ENCODE data around the gene FUT7. TPM values are rescaled to one million over a fixed set of nuclear protein-coding genes. Genes with fewer than 3 reads are reported as not detected.

Gene FUT7
- total RNA-seq, 1 donor, result not detected

DNA sequence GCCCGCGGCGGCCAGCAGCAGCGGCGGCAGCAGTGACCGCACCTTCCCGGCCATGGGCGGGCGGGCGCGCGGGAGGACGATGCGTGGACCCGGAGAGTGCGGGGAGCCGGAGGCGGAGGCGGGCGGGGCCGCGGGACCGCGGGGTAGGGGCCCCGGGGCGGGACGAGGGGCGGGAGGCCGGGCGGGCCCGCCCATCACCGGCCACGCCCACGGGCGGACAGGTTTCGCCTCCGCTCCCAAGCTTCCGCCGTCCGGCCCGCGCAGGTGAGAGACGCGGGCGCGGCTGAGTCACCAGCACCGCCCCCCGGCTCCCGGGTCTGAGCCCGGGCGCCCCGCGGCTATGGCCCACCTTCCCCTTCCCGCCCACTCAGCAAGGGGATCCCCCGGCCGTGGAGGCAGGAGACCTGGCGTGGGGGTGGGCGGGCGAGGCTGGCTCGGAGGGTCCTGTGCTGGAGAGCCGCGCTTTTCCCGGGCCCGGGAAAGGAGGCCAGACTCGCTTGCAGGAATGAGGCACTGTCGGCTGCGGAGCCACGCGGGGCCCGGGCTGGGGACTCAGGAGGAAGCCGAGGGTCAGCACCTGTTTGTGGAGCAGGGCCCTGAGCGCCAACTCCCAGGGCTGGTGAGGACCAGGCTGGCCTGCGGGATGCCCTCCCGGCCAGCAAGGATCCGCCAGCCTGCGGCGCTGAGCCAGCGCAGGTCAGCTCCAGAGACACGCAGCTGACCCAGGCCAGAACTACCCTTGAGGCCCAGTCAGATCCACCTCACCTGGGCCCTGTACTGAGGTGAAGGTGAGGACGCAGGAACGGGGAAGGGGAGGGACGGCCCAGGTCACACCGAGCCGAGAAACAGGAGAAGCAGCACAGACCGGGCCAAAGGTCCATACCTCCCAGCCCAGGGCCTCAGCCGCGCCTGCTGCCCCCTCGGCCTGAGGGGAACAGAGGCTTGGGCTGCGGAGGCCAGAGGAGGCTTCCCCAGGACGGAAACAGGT lies 22.4 kb upstream of the FUT7 start, which contains the start of gene ENTPD2:
Gene ENTPD2 (minus strand): TSS at position 118 of the 988 bp plus-strand sequence. CDS start 64 bp downstream, at position 54.
- H3K4me3 ChIP-seq (ENCODE audit: low read depth, low read length), result no peak within 1 kb of the TSS
- TF ChIP-seq, protein P1, sequence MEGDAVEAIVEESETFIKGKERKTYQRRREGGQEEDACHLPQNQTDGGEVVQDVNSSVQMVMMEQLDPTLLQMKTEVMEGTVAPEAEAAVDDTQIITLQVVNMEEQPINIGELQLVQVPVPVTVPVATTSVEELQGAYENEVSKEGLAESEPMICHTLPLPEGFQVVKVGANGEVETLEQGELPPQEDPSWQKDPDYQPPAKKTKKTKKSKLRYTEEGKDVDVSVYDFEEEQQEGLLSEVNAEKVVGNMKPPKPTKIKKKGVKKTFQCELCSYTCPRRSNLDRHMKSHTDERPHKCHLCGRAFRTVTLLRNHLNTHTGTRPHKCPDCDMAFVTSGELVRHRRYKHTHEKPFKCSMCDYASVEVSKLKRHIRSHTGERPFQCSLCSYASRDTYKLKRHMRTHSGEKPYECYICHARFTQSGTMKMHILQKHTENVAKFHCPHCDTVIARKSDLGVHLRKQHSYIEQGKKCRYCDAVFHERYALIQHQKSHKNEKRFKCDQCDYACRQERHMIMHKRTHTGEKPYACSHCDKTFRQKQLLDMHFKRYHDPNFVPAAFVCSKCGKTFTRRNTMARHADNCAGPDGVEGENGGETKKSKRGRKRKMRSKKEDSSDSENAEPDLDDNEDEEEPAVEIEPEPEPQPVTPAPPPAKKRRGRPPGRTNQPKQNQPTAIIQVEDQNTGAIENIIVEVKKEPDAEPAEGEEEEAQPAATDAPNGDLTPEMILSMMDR (IDR thresholded peaks at IDR 0.05; ENCODE audit: insufficient read depth, low read length), result no peak

GRCh38 chr9:137052998-137053943 lies 21.4 kb upstream of the FUT7 start:
- H3K4me3 ChIP-seq (ENCODE audit: low read depth, low read length), result no peak overlapping the region
- TF ChIP-seq, protein P1 (IDR thresholded peaks at IDR 0.05; ENCODE audit: insufficient read depth, low read length), result no peak
- DNase-seq (ENCODE audit: low read depth), result no peak

More for the DNA sequence above, 22.4 kb upstream of the FUT7 start, which contains the start of gene ENTPD2:
- DNase-seq (ENCODE audit: low read depth), result no peak

- TF ChIP-seq, protein P1 (IDR thresholded peaks at IDR 0.05; ENCODE audit: insufficient read depth, low read length), result no peak
- no peak for DNase-seq (ENCODE audit: low read depth)
- H3K4me3 ChIP-seq (ENCODE audit: low read depth, low read length), result no peak overlapping the region
Measured at GRCh38 chr9:137052293-137052692, 20.4 kb upstream of the FUT7 start.

- TF ChIP-seq, protein P1 (IDR thresholded peaks at IDR 0.05; ENCODE audit: insufficient read depth, low read length), result no peak
- DNase-seq (ENCODE audit: low read depth), result no peak
- no peak overlapping the region for H3K4me3 ChIP-seq (ENCODE audit: low read depth, low read length)
Measured at GRCh38 chr9:137051145-137051724, 19.3 kb upstream of the FUT7 start.

- no peak for DNase-seq (ENCODE audit: low read depth)
- H3K4me3 ChIP-seq (ENCODE audit: low read depth, low read length), result no peak overlapping the region
- TF ChIP-seq, protein P1 (IDR thresholded peaks at IDR 0.05; ENCODE audit: insufficient read depth, low read length), result no peak
Measured at GRCh38 chr9:137050570-137050969, 18.7 kb upstream of the FUT7 start.

Measured in fibroblast of the aortic adventitia (primary cell).